Gastroesophageal sphincter (tissue), 4 donors: ENCODE data around the gene LRIG1. TPM values are rescaled to one million over a fixed set of nuclear protein-coding genes. Genes with fewer than 3 reads are reported as not detected.
"Not testable (repeated sequence)": the region's sequence is repeated elsewhere in the genome, so short reads cannot be mapped to it uniquely, and the experiment has no call there.

Source experiments
- ATAC-seq: fragments of 150-250 bp; one replicate; pipeline ENCODE4 v1.9.1; 2016; ENCODE audit warnings: mild to moderate bottlenecking, moderate library complexity
- H3K27ac ChIP-seq, 4 donors: fragments of 200-600 bp; sonication (generic) in 3 of 4; 1 replicate in 3 of 4; 2 replicates in 1 of 4; pipeline ENCODE4 v1.5.1; 2016 to 2019
- H3K27me3 ChIP-seq: fragments of 200-600 bp; sonication (generic); one replicate; pipeline ENCODE4 v1.5.1; 2019
- H3K36me3 ChIP-seq, 2 donors: fragments of 200-600 bp; sonication (generic); one replicate each; pipeline ENCODE4 v1.5.1; 2019; ENCODE audit warnings: control low read depth in 1 of 2
- H3K4me1 ChIP-seq, 3 donors: fragments of 200-600 bp; sonication (generic); 1 replicate in 2 of 3; 2 replicates in 1 of 3; pipeline ENCODE4 v1.5.1; 2016 to 2019; ENCODE audit warnings: control low read depth in 2 of 3
- H3K4me3 ChIP-seq, 2 donors: fragments of 200-600 bp; sonication (generic); one replicate each; pipeline ENCODE4 v1.5.1; 2019; ENCODE audit warnings: mild to moderate bottlenecking in 1 of 2, moderate library complexity in 1 of 2
- H3K9me3 ChIP-seq, 3 donors: fragments of 200-600 bp; sonication (generic); one replicate each; pipeline ENCODE4 v1.5.1; 2017 to 2019; ENCODE audit warnings: control low read depth in 2 of 3
- EP300 ChIP-seq: sonication (generic); formaldehyde crosslinking; IDR thresholded peaks from one replicate; pipeline ENCODE4 v1.6.1; 2017; ENCODE audit warnings: antibody characterized with exemption, mild to moderate bottlenecking
- POLR2A ChIP-seq, 2 donors: fragments of 450-650 bp; IDR thresholded peaks; one replicate each; pipeline ENCODE4 v1.6.1; 2017; ENCODE audit warnings: antibody characterized with exemption in 2 of 2, mild to moderate bottlenecking in 2 of 2, moderate library complexity in 1 of 2
- POLR2AphosphoS5 ChIP-seq: sonication (generic); formaldehyde crosslinking; IDR thresholded peaks from one replicate; pipeline ENCODE4 v1.6.1; 2017; ENCODE audit warnings: antibody characterized with exemption
- WGBS, 2 donors: methylation state at CpG; one replicate each; pipeline ENCODE4 v1.1.5; 2018; ENCODE audit warnings: low coverage in 1 of 2; 5-methylcytosine and 5-hydroxymethylcytosine counted together
- total RNA-seq, 4 donors: library from RNA; depleted of rRNA; stranded (reverse); fragments of >200 nt; gene quantifications; one replicate each; pipeline ENCODE4 v1.1.0, GENCODE V29; 2016
- TF ChIP-seq, protein P1 (sequence below), 4 experiments: fragments of 200-600 bp in 2 of 4; fragments of 450-650 bp in 2 of 4; sonication (generic) in 1 of 4; IDR thresholded peaks; one replicate each; pipeline ENCODE4 v1.5.1; 2017 to 2019; ENCODE audit warnings: antibody characterized with exemption in 4 of 4, mild to moderate bottlenecking in 2 of 4, moderate library complexity in 2 of 4

The LRIG1 gene
- total RNA-seq, 4 donors from 2014 or later, result 104 to 217 (median 157) TPM

DNA sequence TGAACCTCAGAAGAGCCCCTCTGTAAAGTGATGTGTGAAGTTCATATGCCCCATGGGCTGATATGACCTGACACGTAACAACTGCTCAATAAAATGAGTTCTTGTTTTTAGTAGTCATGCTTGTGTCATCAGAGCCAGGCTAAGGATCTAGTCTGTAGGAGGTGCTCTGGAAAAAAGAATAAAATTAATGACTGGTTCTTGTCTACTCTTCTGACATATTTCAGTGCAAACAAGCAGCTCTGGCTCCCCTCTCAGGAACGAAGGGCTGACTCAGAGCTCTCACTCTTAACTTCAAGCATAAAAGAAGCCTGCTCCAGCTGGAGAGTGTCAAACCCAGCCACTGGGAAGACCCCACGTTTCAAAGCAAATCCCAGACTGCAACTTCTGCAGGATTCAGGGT is 77.0 kb downstream of the LRIG1 start:
- Histone ChIP-seq H3K9me3 (no peaks in the 10 kb centered on the region), H3K4me1 (peaks cover 27 to 84% (median 40%) of the 10 kb centered on the region in 3 donors), H3K27ac (peak overlapping the region in 3 of 4 donors; percentile 64 to 80 (median 68)), H3K4me3 (no peak overlapping the region), H3K36me3 (no peaks in the 10 kb centered on the region), H3K27me3 (no peaks in the 10 kb centered on the region)
- no peak for TF ChIP-seq POLR2AphosphoS5
- TF ChIP-seq, protein P1, sequence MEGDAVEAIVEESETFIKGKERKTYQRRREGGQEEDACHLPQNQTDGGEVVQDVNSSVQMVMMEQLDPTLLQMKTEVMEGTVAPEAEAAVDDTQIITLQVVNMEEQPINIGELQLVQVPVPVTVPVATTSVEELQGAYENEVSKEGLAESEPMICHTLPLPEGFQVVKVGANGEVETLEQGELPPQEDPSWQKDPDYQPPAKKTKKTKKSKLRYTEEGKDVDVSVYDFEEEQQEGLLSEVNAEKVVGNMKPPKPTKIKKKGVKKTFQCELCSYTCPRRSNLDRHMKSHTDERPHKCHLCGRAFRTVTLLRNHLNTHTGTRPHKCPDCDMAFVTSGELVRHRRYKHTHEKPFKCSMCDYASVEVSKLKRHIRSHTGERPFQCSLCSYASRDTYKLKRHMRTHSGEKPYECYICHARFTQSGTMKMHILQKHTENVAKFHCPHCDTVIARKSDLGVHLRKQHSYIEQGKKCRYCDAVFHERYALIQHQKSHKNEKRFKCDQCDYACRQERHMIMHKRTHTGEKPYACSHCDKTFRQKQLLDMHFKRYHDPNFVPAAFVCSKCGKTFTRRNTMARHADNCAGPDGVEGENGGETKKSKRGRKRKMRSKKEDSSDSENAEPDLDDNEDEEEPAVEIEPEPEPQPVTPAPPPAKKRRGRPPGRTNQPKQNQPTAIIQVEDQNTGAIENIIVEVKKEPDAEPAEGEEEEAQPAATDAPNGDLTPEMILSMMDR (IDR thresholded peaks at IDR 0.05), result no peak
- no peak for TF ChIP-seq EP300
- TF ChIP-seq POLR2A (IDR thresholded peaks at IDR 0.05), result no peak
- 17 to 20% methylated on average over 1 to 2 of the region's 3 CpGs for WGBS, 2 donors
- ATAC-seq, result peak; percentile 38

DNA sequence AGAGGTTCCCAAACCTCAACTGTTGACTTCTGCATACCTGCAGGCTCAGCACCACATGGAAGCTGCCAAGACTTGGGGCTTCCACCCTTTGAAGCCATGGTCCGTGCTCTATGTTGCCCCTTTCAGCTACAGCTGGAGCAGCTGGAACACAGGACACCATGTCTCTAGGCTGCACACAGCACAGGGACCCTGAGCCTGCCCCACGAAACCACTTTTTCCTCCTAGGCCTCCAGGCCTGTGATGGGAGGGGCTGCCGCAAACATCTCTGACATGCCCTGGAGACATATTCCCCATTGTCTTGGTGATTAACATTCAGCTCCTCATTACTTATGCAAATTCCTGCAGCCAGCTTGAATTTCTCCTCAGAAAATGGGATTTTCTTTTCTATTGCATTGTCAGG is 78.9 kb downstream of the LRIG1 start:
- peaks cover 16 to 84% (median 43%) of the 10 kb centered on the region in 3 donors for H3K4me1 ChIP-seq
- peak overlapping the region in 1 of 4 donors; percentile 11 for H3K27ac ChIP-seq
- 90% methylated on average over 3 of the region's 3 CpGs; no CpG with 5 or more reads in 1 of the 2 donors for WGBS, 2 donors
- not testable (repeated sequence) for H3K4me3 ChIP-seq, H3K9me3 ChIP-seq, H3K36me3 ChIP-seq, ATAC-seq, H3K27me3 ChIP-seq

DNA sequence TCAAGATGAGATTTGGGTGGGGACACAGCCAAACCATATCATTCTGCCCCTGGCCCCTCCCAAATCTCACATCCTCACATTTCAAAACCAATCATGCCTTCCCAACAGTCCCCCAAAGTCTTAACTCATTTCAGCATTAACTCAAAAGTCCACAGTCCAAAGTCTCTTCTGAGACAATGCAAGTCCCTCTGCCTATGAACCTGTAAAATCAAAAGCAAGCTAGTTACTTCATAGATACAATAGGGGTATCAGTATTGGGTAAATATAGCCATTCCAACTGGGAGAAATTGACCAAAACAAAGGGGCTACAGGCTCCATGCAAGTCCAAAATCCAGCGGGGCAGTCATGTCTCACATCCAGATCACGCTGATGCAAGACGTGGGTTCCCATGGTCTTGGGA is 79.7 kb downstream of the LRIG1 start:
- H3K4me1 ChIP-seq, result peaks cover 16 to 84% (median 48%) of the 10 kb centered on the region in 3 donors
- not testable (repeated sequence) for H3K9me3 ChIP-seq, ATAC-seq, H3K36me3 ChIP-seq, H3K4me3 ChIP-seq, H3K27me3 ChIP-seq
- H3K27ac ChIP-seq, result peak overlapping the region in 1 of 4 donors; percentile 82
- 100% methylated on average over 1 to 3 of the region's 3 CpGs for WGBS, 2 donors

DNA sequence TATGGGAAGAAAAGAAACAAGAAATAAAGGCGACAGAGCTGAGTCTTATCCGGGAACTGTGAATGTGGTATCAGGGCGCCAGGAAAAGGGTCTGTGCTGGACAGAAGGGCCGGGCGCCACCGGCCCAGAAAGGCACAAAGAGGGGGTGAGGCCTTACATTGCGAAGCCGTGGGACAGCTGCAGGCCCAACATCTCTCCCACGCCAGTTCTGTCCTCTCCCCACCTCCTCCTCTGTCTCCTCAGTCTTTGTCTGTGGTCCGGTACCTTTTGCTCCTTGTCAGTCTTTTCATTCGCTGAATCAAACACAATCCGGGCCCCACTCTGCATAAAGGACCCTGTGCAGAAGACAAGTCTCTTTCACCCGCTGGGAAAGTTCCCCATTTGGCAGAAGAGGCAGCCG is 81.8 kb downstream of the LRIG1 start:
- H3K4me1 ChIP-seq, result peaks cover 3 to 84% (median 32%) of the 10 kb centered on the region in 3 donors

DNA sequence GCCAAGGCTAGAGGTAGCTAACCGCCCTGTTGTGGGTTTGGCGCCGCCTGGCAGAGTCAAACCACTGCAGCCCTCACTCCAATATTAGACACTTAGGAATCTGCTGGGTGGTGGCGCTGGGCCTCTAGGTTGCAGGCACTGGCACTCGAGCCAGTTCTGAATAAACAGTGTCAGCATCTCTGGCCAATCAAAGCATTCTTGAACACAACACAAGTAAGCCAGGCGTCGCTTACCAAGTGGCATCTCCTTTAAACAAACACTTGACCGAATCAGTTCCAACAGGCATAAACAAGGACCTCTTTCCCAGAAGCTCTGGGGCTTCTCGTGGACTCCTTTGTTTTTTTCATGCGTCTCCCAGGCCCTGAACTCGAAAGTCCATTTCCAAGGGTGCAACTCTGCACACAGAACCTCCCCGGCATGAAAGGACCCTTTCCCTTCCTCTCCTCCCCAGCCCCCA is 82.3 kb downstream of the LRIG1 start:
- 32 to 52% methylated on average over 3 to 8 of the region's 12 CpGs for WGBS, 2 donors
- peak overlapping the region; percentile 44 to 82 (median 74) for H3K27ac ChIP-seq
- H3K9me3 ChIP-seq, result no peaks in the 10 kb centered on the region
- H3K36me3 ChIP-seq, result peaks cover 0 to 26% of the 10 kb centered on the region in 2 donors
- no peaks in the 10 kb centered on the region for H3K27me3 ChIP-seq
- no peak overlapping the region for H3K4me3 ChIP-seq
- TF ChIP-seq POLR2AphosphoS5 (peak; percentile 90), POLR2A (IDR thresholded peaks at IDR 0.05) (no peak), EP300 (no peak)
- TF ChIP-seq, protein P1 (IDR thresholded peaks at IDR 0.05), result peak in 3 of 4 experiments; percentile 13 to 46 (median 16)
- ATAC-seq, result peak; percentile 72
- H3K4me1 ChIP-seq, result peaks cover 3 to 84% (median 30%) of the 10 kb centered on the region in 3 donors

More for the DNA sequence above, 81.8 kb downstream of the LRIG1 start:
- no peak for ATAC-seq
- TF ChIP-seq EP300 (no peak), POLR2AphosphoS5 (no peak)
- TF ChIP-seq, protein P1 (IDR thresholded peaks at IDR 0.05), result no peak
- Histone ChIP-seq H3K36me3 (peaks cover 0 to 21% of the 10 kb centered on the region in 2 donors), H3K27me3 (no peaks in the 10 kb centered on the region), H3K4me3 (no peak overlapping the region), H3K27ac (peak overlapping the region; percentile 44 to 82 (median 74)), H3K9me3 (no peaks in the 10 kb centered on the region)
- WGBS, 2 donors, result 79 to 82% methylated on average over 9 to 12 of the region's 14 CpGs

DNA sequence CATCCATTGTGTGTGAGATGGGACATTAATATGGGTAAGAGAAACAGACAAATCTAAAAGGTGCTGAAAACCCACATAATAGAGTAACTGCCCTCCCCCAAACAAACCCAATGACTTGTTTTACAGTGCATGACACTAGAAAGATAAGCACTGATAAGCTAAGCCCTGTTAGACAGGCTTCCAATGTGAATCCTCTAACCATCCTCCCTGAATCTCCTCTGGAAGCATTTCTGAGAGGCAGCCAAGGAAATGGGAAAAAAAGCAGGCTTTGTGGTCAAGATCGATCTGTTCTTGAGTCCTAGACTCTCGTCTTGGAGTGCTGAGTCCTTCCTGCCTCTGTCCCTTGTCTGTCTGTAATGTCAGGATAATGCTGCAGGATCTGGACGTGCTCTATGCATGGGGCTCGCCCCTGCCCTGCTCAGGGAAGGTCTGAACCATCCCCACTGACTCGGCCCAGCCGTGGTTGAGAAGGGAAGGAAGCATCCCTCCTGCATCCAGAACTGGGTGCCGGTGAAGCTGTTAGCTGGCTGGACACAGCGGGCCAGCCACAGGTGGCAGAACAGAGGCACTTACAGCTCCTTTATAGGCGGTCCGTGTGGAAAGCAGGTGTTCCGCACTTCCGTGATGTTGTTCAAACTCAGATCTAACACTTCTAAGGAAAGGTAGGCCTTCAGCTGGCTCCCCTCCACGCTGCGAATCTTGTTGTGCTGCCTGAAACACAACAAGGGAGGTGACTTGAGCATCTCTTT is 84.1 kb downstream of the LRIG1 start:
- H3K27me3 ChIP-seq, result no peaks in the 10 kb centered on the region
- 27 to 52% methylated on average over 2 to 5 of the region's 14 CpGs for WGBS, 2 donors
- peak overlapping the region; percentile 39 to 82 (median 62) for H3K27ac ChIP-seq
- no peak for ATAC-seq
- TF ChIP-seq EP300 (no peak), POLR2A (IDR thresholded peaks at IDR 0.05) (no peak), POLR2AphosphoS5 (no peak)
- TF ChIP-seq, protein P1 (IDR thresholded peaks at IDR 0.05), result no peak
- H3K4me1 ChIP-seq, result peaks cover 3 to 93% (median 30%) of the 10 kb centered on the region in 3 donors
- H3K36me3 ChIP-seq, result peaks cover 0 to 43% of the 10 kb centered on the region in 2 donors
- no peaks in the 10 kb centered on the region for H3K9me3 ChIP-seq
- H3K4me3 ChIP-seq, result no peak overlapping the region
